Measurements from ENCODE around the gene MRPL42.

DNA sequence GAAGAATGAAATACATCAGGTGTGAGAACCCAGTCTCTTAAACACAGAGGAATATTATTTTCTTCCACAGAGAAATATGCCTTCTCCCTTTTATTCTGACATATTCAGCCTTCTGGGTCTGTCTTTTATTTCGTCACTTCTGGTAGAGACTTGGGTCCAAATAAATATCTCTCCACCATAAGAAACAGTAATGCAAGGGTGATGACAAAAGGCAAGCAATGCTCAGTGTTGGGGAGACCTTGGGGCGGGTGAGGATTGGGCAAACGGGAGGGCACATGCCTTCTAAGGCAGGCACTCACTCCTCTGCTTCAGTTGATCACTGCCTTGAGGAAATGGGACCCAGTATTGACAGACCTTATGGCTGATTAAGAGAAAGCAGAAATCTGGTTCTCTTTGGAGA, 98.4 kb downstream of the MRPL42 start:
- TF ChIP-seq, protein P1, sequence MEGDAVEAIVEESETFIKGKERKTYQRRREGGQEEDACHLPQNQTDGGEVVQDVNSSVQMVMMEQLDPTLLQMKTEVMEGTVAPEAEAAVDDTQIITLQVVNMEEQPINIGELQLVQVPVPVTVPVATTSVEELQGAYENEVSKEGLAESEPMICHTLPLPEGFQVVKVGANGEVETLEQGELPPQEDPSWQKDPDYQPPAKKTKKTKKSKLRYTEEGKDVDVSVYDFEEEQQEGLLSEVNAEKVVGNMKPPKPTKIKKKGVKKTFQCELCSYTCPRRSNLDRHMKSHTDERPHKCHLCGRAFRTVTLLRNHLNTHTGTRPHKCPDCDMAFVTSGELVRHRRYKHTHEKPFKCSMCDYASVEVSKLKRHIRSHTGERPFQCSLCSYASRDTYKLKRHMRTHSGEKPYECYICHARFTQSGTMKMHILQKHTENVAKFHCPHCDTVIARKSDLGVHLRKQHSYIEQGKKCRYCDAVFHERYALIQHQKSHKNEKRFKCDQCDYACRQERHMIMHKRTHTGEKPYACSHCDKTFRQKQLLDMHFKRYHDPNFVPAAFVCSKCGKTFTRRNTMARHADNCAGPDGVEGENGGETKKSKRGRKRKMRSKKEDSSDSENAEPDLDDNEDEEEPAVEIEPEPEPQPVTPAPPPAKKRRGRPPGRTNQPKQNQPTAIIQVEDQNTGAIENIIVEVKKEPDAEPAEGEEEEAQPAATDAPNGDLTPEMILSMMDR (IDR thresholded peaks at IDR 0.05), result no peak
- no peak for TF ChIP-seq POLR2A (IDR thresholded peaks at IDR 0.05)

Data from esophagus squamous epithelium (tissue), 4 donors.